SH-SY5Y (cell line): Measurements from ENCODE around the gene RNF123.

Source experiments
- GATA2 ChIP-seq: IDR thresholded peaks from 2 replicates; pipeline ENCODE4 v1.6.1; 2011; ENCODE audit warnings: mild to moderate bottlenecking, low read depth, low read length
- GATA3 ChIP-seq: IDR thresholded peaks from 2 replicates; pipeline ENCODE4 v1.6.1; 2011; ENCODE audit warnings: low read depth, mild to moderate bottlenecking, low read length, moderate library complexity

- TF ChIP-seq GATA3 (no peak), GATA2 (no peak)
Measured at GRCh38 chr3:49654955-49655556, 34.3 kb upstream of the RNF123 start.
